ENCODE results near the gene UGT3A2. TPM values are rescaled to one million over a fixed set of nuclear protein-coding genes. Genes with fewer than 3 reads are reported as not detected.

The UGT3A2 gene
- total and polyA plus RNA-seq, 2 of the 8 experiments (the other 6 are each of a cell fraction or from before 2014, with no cell fraction given) = 19.4 to 28.8 TPM

Small RNA genes within 50 kb of the gene (small RNA-seq; reads per million reads assigned to genes)
- not detected for gene AC016612.1 (ENCODE audit: insufficient read depth)

Other genes with a start within 250 kb of the UGT3A2 start
- gene IL7R, start 210.0 kb downstream of the UGT3A2 start, total RNA-seq (2021; fragmentation: NEBNext Ultra II Directional; extraction: Animal tissue kit (Norgen Biotek cat#: 25700)) = 0.25 TPM in 1 of 2 replicates, not detected in the other
- not detected in 2 replicates for gene IL7R, start 210.0 kb downstream of the UGT3A2 start, polyA plus RNA-seq (2011; rRNA removed)
- not detected in 2 replicates for gene CAPSL, start 128.3 kb downstream of the UGT3A2 start, total RNA-seq (2021; fragmentation: NEBNext Ultra II Directional; extraction: Animal tissue kit (Norgen Biotek cat#: 25700))
- gene CAPSL, start 128.3 kb downstream of the UGT3A2 start, polyA plus RNA-seq (2011; rRNA removed) = not detected in 2 replicates
- 1.5 and 2.4 TPM in 2 replicates for gene UGT3A1, start 75.5 kb downstream of the UGT3A2 start, total RNA-seq (2021; fragmentation: NEBNext Ultra II Directional; extraction: Animal tissue kit (Norgen Biotek cat#: 25700))
- 2.5 and 3.4 TPM in 2 replicates for gene UGT3A1, start 75.5 kb downstream of the UGT3A2 start, polyA plus RNA-seq (2011; rRNA removed)
- 3.9 and 4.1 TPM in 2 replicates for gene LMBRD2, start 85.0 kb upstream of the UGT3A2 start, total RNA-seq (2021; fragmentation: NEBNext Ultra II Directional; extraction: Animal tissue kit (Norgen Biotek cat#: 25700))
- 0.89 and 1.1 TPM in 2 replicates for gene LMBRD2, start 85.0 kb upstream of the UGT3A2 start, polyA plus RNA-seq (2011; rRNA removed)
- 104 TPM in 2 replicates for gene SKP2, start 85.2 kb upstream of the UGT3A2 start, total RNA-seq (2021; fragmentation: NEBNext Ultra II Directional; extraction: Animal tissue kit (Norgen Biotek cat#: 25700))
- gene SKP2, start 85.2 kb upstream of the UGT3A2 start, polyA plus RNA-seq (2011; rRNA removed) = 44.3 and 49.9 TPM in 2 replicates
- gene NADK2, start 175.0 kb upstream of the UGT3A2 start, total RNA-seq (2021; fragmentation: NEBNext Ultra II Directional; extraction: Animal tissue kit (Norgen Biotek cat#: 25700)) = 16.1 and 16.4 TPM in 2 replicates
- gene NADK2, start 175.0 kb upstream of the UGT3A2 start, polyA plus RNA-seq (2011; rRNA removed) = 3.3 and 3.4 TPM in 2 replicates
- not detected in 2 replicates for gene RANBP3L, start 235.0 kb upstream of the UGT3A2 start, total RNA-seq (2021; fragmentation: NEBNext Ultra II Directional; extraction: Animal tissue kit (Norgen Biotek cat#: 25700))
- not detected in 2 replicates for gene RANBP3L, start 235.0 kb upstream of the UGT3A2 start, polyA plus RNA-seq (2011; rRNA removed)

All from H1 (cell line).